ENCODE results near the gene FRYL.
"Not testable (repeated sequence)": the region's sequence is repeated elsewhere in the genome, so short reads cannot be mapped to it uniquely, and the experiment has no call there.

DNA sequence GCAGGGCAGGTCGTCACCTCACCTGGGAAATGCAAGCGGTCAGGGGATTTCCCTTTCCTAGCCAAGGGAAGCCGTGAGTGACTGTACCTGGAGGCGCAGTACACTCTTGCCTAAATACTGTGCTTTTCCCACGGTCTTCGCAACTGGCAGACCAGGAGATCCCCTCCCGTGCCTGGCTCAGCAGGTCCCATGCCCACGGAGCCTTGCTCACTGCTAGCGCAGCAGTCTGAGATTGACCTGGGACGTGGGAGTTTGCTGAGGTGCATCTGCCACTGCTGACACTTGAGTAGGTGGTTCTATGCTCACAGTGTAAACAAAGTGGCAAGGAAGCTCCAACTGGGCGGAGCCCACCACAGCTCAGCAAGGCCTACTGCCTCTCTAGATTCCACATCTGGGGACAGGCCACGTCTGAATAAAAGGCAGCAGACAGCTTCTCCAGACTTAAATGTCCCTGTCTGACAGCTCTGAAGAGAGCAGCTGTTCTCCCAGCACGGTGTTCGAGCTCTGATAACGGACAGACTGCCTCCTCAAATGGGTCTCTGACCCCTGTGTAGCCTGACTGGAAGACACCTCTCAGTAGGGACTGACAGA is 51.1 kb downstream of the FRYL start:
- TF ChIP-seq, protein P1, sequence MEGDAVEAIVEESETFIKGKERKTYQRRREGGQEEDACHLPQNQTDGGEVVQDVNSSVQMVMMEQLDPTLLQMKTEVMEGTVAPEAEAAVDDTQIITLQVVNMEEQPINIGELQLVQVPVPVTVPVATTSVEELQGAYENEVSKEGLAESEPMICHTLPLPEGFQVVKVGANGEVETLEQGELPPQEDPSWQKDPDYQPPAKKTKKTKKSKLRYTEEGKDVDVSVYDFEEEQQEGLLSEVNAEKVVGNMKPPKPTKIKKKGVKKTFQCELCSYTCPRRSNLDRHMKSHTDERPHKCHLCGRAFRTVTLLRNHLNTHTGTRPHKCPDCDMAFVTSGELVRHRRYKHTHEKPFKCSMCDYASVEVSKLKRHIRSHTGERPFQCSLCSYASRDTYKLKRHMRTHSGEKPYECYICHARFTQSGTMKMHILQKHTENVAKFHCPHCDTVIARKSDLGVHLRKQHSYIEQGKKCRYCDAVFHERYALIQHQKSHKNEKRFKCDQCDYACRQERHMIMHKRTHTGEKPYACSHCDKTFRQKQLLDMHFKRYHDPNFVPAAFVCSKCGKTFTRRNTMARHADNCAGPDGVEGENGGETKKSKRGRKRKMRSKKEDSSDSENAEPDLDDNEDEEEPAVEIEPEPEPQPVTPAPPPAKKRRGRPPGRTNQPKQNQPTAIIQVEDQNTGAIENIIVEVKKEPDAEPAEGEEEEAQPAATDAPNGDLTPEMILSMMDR (IDR thresholded peaks at IDR 0.05), result not testable (repeated sequence)
- TF ChIP-seq POLR2A (IDR thresholded peaks at IDR 0.05), result not testable (repeated sequence)

Measured in lower leg skin (tissue), 3 donors.